Uterus (tissue), 2 donors: ENCODE measurements around the gene CTSD.
A peak's percentile ranks its signal among the peaks of the same experiment; 100 is the strongest.

ENCODE experiments used
- POLR2A ChIP-seq, 2 donors: fragments of 450-650 bp; IDR thresholded peaks; one replicate each; pipeline ENCODE4 v1.6.1; 2016; ENCODE audit warnings: antibody characterized with exemption in 2 of 2, mild to moderate bottlenecking in 1 of 2, moderate library complexity in 1 of 2
- TF ChIP-seq, protein P1 (sequence below), 4 experiments: fragments of 200-600 bp in 2 of 4; fragments of 450-650 bp in 2 of 4; sonication (generic) in 2 of 4; IDR thresholded peaks; one replicate each; pipeline ENCODE4 v1.5.1; 2016 to 2019; ENCODE audit warnings: antibody characterized with exemption in 4 of 4, mild to moderate bottlenecking in 2 of 4, moderate library complexity in 1 of 4

DNA sequence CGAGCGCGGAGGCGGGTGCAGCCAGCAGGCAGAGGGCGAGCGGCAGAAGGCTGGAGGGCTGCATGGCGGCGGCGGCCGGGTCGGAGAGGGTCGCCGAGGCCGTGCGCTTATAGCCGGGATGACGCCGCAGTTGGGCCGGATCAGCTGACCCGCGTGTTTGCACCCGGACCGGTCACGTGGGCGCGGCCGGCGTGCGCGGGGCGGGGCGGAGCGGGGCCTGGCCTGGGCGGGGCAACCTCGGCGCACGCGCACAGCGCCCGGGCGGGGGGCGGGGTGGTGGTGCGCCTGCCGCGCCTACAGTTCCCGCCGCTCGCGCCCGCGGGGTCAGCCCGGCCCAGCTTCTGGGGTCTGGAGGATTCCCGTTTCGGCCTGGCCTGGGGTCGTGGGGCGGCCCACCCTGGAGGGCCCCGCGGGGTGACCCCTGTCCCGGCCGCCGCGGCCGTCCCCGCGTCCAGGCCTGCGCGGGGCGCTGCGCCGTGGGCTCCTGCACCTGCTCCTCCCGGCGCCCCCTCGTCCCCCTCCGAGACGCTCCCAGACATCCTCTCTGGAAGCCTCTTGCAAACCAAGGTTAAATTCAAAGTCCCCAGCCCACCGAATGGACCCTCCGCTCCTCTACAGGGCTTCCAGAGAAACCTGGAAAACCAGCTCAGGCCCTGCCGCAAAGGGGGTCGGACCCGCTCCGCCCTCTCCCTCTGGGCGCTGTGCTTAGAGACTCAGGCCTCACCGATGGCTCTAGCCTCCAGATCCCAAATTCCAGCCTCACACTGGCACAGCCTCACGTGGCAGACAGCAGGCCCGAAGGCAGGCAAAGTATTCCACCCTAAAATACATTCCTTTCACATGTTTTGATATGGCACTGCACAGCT lies at the start of gene CTSD:
- TF ChIP-seq, protein P1, sequence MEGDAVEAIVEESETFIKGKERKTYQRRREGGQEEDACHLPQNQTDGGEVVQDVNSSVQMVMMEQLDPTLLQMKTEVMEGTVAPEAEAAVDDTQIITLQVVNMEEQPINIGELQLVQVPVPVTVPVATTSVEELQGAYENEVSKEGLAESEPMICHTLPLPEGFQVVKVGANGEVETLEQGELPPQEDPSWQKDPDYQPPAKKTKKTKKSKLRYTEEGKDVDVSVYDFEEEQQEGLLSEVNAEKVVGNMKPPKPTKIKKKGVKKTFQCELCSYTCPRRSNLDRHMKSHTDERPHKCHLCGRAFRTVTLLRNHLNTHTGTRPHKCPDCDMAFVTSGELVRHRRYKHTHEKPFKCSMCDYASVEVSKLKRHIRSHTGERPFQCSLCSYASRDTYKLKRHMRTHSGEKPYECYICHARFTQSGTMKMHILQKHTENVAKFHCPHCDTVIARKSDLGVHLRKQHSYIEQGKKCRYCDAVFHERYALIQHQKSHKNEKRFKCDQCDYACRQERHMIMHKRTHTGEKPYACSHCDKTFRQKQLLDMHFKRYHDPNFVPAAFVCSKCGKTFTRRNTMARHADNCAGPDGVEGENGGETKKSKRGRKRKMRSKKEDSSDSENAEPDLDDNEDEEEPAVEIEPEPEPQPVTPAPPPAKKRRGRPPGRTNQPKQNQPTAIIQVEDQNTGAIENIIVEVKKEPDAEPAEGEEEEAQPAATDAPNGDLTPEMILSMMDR (IDR thresholded peaks at IDR 0.05) = no peak
- peak in 1 of 2 donors; percentile 67 for TF ChIP-seq POLR2A (IDR thresholded peaks at IDR 0.05)
